ENCODE data around the gene CCL16. TPM values are rescaled to one million over a fixed set of nuclear protein-coding genes. Genes with fewer than 3 reads are reported as not detected.
A peak's percentile ranks its signal among the peaks of the same experiment; 100 is the strongest.
"Not testable (repeated sequence)": the region's sequence is repeated elsewhere in the genome, so short reads cannot be mapped to it uniquely, and the experiment has no call there.

The CCL16 gene
- polyA plus RNA-seq, 3 donors: 0.14 to 0.36 (median 0.20) TPM

DNA sequence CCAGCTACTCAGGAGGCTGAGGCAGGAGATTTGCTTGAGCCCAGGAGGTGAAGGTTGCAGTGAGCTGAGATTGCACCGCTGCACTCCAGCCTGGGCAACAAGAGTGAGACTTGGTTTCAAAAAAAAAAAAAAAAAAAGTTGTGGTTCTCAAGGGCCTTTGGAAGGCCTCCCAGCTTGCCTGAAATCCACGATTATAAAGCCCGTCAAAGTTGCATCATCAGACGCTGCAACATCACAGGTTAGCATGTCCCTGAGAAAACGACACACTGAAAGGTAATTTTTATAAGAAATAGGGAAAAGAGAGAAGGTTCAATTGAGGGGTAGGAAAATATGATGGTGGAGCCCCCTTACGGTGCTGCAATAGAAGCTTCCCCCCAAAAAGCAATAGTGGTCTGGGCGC lies 33.2 kb downstream of the CCL16 start:
- DNase-seq (ENCODE audit: extremely low read depth in 1 of 11, low read depth in 9 of 11, low spot score in 4 of 11): no peak

DNA sequence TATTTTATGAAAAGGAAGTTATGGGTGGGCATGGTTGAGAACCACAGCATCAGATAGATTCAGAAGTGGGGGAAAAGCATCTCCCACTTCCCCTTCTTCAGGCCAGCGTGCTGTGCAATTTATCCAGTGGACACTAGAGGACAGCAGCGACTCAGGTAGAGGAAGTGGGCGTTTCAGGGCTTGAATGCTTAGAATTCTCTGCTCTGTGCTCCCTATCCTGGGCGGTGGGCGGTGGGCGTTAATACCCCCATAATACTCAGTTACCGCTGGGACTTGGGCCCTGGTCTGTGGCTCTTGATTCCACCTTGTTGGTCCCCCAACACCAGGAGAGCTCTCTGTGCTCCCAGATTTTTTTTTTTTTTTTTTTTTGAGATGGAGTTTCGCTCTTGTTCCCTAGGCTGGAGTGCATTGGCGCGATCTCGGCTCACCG lies 34.1 kb downstream of the CCL16 start:
- DNase-seq (ENCODE audit: extremely low read depth in 1 of 11, low read depth in 9 of 11, low spot score in 4 of 11): peak in 2 of 11 donors; percentile 44

DNA sequence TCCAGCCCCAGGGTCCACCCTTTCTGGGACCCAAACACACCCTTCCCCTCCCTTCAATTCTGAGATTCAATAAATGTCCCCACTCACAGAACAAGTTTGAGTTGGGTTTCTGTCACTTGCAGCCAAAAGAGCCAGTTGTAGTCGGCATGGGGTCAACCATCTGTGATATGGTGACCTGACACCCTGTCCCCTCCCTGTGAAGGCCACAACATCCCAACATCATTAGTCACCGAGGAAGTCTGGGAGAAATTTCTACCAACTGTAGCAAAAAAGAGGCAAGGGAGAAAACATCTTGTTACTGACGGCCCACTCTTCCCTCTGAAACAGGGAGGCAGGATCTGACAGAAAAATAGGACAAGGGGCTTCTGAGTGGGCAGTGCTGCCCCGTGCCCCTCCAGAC lies 37.1 kb downstream of the CCL16 start:
- DNase-seq (ENCODE audit: extremely low read depth in 1 of 11, low read depth in 9 of 11, low spot score in 4 of 11): no peak

DNA sequence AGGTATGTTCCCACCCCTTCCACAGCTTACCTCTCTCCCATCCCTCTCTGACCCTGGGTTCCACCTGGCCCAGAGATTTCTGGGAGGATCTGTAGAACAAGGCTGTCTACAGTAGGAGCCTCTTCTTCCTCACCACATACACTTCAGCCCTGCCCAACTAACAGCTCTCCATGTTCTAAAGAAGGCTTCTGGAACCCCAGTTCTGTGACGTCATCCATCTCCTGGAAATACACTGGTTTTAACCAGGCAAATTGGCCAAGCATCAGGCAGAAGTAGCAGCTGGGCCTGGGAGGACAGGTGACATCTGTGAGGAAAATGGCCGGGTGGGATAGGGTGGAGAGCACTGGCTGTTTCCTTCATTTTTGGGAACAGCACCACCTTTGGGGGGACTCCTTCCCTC lies 37.8 kb downstream of the CCL16 start, which contains the start of gene LYZL6:
LYZL6 (minus strand) TSS at position 177 of the 400 bp plus-strand sequence. CDS start 4,357 bp downstream, outside the sequence.
- DNase-seq (ENCODE audit: extremely low read depth in 1 of 11, low read depth in 9 of 11, low spot score in 4 of 11): no peak

DNA sequence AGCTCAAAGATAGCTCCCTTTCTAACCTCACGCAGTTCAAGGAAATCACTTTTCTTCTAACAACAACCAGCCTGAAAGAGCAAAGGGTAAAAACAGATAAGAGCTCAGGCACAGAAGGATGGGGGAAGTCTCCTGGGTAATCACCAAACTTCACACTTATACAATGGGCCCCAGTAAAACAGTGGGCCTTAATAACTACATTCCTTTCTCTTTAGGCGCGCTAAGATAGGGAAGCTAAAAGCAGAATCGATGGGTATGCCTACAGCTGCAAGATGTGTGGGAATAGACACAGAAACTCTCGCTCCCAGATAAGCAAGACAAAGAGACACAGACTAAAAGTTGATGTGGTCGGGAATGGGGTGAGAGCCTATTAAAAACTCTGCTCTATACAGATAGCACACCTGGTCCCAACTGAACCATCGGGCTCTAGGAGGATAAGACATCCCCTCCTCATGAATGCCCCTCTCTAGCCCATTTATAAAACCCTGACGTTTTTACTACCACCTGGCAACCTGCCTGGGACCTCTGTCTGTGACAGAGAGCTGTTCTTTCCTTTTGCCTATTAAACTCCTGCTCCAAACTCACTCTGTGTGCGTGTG lies 38.6 kb downstream of the CCL16 start:
- no peak for DNase-seq (ENCODE audit: extremely low read depth in 1 of 11, low read depth in 9 of 11, low spot score in 4 of 11)

DNA sequence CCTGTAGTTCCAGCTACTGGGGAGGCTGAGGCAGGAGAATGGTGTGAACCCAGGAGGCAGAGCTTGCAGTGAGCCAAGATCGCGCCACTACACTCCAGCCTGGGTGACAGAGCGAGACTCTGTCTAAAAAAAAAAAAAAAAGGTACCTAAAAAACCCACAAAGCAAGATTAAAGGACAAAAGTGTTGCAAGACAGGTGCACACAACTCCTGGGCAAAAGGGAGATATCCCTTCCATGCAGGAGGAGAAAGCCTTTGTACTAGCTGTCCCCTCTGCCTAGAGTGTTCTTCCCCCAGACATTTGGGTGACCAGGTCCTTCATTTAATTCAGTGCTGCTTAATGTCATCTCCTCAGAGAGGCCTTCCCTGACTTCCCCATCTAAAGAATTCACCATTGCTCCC lies 42.8 kb downstream of the CCL16 start:
- not testable (repeated sequence) for DNase-seq (ENCODE audit: extremely low read depth in 1 of 11, low read depth in 9 of 11, low spot score in 4 of 11)

DNA sequence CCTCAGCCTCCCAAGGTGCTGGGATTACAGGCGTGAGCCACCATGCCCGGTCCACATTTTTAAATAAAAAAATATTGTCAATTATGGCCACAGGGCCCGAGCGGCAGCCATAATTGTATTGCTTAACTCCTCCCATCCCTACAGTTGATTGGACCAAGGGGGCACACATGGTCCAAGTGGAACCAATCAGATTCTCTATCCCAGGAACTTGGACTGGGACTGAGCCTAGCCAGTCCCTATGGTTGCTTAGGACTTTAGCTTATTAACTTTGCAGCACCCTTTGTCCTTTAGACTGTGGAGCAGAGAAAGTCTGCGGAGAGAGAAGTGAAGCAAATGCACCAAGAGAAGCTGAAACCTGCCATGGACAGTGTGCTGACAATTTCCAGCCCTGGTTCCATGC lies 45.2 kb downstream of the CCL16 start:
- no peak for DNase-seq (ENCODE audit: extremely low read depth in 1 of 11, low read depth in 9 of 11, low spot score in 4 of 11)

DNA sequence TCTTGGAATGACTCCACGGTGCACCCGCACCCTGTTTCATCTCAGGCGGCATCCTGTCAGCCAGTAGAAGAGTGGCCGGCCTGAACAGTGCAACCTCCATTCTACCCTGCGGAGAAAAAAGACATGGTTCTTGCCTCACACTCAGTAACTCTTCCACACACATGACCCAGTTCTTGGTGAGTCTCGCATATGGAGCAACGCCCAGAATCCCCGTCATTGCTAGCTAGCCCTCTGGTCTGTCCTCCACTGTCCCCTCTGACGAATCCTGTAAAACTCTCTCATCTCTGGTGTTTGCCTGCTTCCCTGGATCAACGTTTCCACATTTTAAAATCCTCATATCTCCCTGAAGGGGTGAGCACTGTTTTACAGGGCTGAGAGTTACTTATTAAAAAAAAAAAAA lies 46.5 kb downstream of the CCL16 start:
- no peak for DNase-seq (ENCODE audit: extremely low read depth in 1 of 11, low read depth in 9 of 11, low spot score in 4 of 11)

DNA sequence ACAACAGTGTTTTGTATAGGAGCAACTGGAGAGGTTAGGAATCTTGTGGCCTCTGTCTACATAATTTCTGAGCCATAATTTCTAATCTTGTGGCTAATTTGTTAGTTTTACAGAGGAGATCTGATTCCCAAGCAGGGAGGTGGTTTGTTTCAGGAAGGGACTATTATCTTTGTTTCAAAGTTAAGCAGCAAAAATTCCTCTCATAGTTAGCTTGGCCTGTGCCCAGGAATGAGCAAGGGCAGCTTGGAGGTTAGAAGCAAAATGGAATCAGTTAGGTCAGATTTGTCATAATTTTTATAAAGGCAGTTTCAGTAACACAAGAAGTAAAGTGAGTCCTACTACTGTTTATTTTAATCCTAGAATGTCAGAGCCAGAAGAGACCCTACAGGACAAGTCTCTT lies 48.7 kb downstream of the CCL16 start:
- peak in 1 of 11 donors; percentile 32 for DNase-seq (ENCODE audit: extremely low read depth in 1 of 11, low read depth in 9 of 11, low spot score in 4 of 11)

DNA sequence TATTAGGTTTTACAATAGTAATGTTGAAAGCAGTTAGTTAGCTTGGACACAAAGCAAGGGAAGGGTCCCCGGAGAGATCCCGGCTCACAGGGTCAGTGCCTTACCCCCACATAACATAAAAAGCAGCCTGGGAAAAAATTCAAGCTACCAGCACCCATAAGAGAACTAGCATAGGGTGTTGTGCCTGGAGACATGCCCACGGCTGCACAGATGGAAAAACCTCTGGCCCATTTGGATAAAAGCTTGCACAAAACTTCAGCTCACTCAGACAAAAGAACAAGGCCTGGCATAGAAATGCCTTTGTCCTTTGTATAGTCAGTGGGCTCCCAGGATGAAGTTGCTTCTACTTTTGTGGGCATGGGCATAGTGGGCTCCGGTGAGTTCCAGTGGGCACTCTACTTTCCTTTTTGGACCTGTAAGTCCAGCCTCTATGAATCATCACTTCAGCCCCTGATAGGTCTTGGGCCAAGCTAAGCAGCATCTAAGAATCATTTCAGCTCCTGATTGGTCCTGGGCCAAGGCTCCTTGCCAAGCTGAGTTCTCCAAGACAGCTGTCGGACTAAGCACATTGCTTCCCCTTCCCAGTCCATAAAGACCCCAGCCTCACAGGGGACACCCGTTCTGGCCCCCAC lies 49.4 kb downstream of the CCL16 start:
- peak in 2 of 11 donors; percentile 39 to 52 for DNase-seq (ENCODE audit: extremely low read depth in 1 of 11, low read depth in 9 of 11, low spot score in 4 of 11)

DNA sequence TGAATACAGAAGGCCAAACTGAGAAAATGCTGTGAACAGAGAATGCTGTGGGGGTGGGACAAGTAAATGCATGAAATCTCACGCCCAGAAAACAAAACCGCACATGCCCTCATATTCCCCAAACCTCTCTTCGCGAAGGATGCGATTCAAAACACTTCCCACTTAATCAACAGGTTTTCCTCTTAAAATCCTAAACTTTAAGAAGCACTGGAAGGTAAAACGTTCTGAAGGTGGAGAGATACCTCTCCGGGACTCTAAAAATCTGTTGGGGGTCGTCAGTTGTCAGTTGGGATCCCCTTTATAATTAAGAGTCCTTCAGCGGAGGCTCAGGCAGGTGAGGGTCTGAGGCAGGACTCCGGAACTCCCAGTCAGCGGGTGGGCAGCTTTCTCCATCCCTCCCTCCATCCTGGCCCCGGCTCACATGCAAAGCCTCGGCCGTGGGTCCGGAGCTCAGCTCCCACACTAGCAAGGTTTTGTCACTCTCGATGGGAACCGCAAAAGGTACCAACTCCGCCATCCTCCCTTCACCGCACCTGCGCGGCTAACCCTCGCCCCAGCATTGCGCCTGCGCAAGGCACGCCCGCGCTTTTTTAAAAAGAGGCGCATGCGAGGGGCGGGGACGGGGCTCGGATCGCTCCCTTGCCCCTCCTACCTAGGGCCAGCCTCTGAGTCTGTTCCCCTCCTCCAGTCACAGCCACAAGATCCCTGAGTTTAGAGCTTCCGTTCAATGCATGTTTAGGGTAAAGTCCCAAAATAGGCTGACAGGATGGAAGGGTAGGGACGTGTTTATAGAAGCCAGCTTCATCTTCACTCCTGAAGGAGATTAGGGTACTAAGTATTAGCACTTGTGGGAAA lies 50.9 kb downstream of the CCL16 start, which contains the start of gene RDM1:
RDM1 (minus strand) TSS at position 563 of the 855 bp plus-strand sequence; CDS start at position 517, 46 bp downstream.
- DNase-seq (ENCODE audit: extremely low read depth in 1 of 11, low read depth in 9 of 11, low spot score in 4 of 11): peak in 10 of 11 donors; percentile 50 to 81 (median 76)

DNA sequence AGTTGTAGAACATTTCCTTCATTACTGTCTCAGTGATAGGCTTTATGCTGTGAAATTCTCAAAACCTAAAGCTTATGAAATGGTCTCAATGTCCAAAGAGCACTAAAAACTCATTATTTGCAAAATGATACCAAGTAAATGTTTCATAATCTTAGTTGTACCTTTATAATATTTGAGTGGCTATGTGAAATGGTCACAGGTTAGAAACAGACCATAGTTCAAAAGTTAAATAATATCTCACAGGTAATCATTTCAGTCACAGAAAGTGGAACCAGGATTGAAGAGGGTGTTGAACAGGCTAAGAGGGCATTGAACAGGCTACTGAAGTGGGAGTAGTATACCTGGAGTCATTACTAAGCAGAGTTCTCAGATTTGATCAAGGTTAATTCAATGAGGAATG lies 53.6 kb downstream of the CCL16 start:
- no peak for DNase-seq (ENCODE audit: extremely low read depth in 1 of 11, low read depth in 9 of 11, low spot score in 4 of 11)

Other genes with a start within 250 kb of the CCL16 start
- gene RASL10B, start 249.9 kb downstream of the CCL16 start, polyA plus RNA-seq (ENCODE audit: insufficient read length in 3 of 3): 10 to 100 TPM; 11.0 to 18.4 (median 11.7) TPM
- gene GAS2L2, start 228.3 kb downstream of the CCL16 start, polyA plus RNA-seq (ENCODE audit: insufficient read length in 3 of 3): under 1 TPM; 0.06 to 0.08 (median 0.08) TPM
- gene C17orf50, start 220.6 kb downstream of the CCL16 start, polyA plus RNA-seq (ENCODE audit: insufficient read length in 3 of 3): under 1 TPM in 2 of 3 donors, not detected in 1; 0.25 to 0.26 TPM
- gene MMP28, start 185.9 kb downstream of the CCL16 start, polyA plus RNA-seq (ENCODE audit: insufficient read length in 3 of 3): 1 to 10 TPM; 1.3 to 2.4 (median 2.1) TPM
- 100 to 1,000 TPM; 232 to 250 (median 245) TPM for gene TAF15, start 172.0 kb downstream of the CCL16 start, polyA plus RNA-seq (ENCODE audit: insufficient read length in 3 of 3)
- under 1 TPM in 1 of 3 donors, not detected in 2; 0.09 TPM for gene HEATR9, start 112.6 kb downstream of the CCL16 start, polyA plus RNA-seq (ENCODE audit: insufficient read length in 3 of 3)
- gene CCL5, start 101.1 kb downstream of the CCL16 start, polyA plus RNA-seq (ENCODE audit: insufficient read length in 3 of 3): 1 to 10 TPM; 1.9 to 2.1 (median 2.0) TPM
- 1 to 10 TPM; 2.3 to 3.6 (median 3.4) TPM for gene RDM1, start 50.7 kb downstream of the CCL16 start, polyA plus RNA-seq (ENCODE audit: insufficient read length in 3 of 3)
- not detected for gene LYZL6, start 37.8 kb downstream of the CCL16 start, polyA plus RNA-seq (ENCODE audit: insufficient read length in 3 of 3)
- gene CCL14, start 5.2 kb upstream of the CCL16 start, polyA plus RNA-seq (ENCODE audit: insufficient read length in 3 of 3): 10 to 100 TPM; 12.9 to 23.9 (median 14.8) TPM
- 1 to 10 TPM; 6.4 to 7.7 (median 6.9) TPM for gene CCL15, start 20.1 kb upstream of the CCL16 start, polyA plus RNA-seq (ENCODE audit: insufficient read length in 3 of 3)
- gene CCL23, start 36.5 kb upstream of the CCL16 start, polyA plus RNA-seq (ENCODE audit: insufficient read length in 3 of 3): under 1 TPM in 1 of 3 donors, not detected in 2; 0.98 TPM
- not detected for gene CCL18, start 82.8 kb upstream of the CCL16 start, polyA plus RNA-seq (ENCODE audit: insufficient read length in 3 of 3)
- gene CCL3, start 108.6 kb upstream of the CCL16 start, polyA plus RNA-seq (ENCODE audit: insufficient read length in 3 of 3): 1 to 10 TPM in 2 of 3 donors, under 1 TPM in 1; 0.35 to 5.1 (median 2.9) TPM
- gene CCL4, start 122.3 kb upstream of the CCL16 start, polyA plus RNA-seq (ENCODE audit: insufficient read length in 3 of 3): 1 to 10 TPM in 2 of 3 donors, under 1 TPM in 1; 0.76 to 3.9 (median 1.1) TPM
- gene TBC1D3B, start 195.1 kb upstream of the CCL16 start, polyA plus RNA-seq (ENCODE audit: insufficient read length in 3 of 3): 10 to 100 TPM in 1 of 3 donors, 1 to 10 TPM in 2; 6.9 to 18.7 (median 8.6) TPM
- 1 to 10 TPM in 2 of 3 donors, under 1 TPM in 1; 0.69 to 1.5 (median 1.1) TPM for gene CCL3L1, start 215.3 kb upstream of the CCL16 start, polyA plus RNA-seq (ENCODE audit: insufficient read length in 3 of 3)
- 1 to 10 TPM in 2 of 3 donors, under 1 TPM in 1; 0.73 to 1.8 (median 1.7) TPM for gene CCL4L2, start 229.6 kb upstream of the CCL16 start, polyA plus RNA-seq (ENCODE audit: insufficient read length in 3 of 3)

All from renal cortex interstitium (tissue), 11 donors.